Lower leg skin (tissue), 3 donors: Measurements from ENCODE around the gene DMTF1.

Source experiments
- POLR2A ChIP-seq, 2 donors: fragments of 450-650 bp; IDR thresholded peaks; one replicate each; pipeline ENCODE4 v1.6.1; 2016 to 2017; ENCODE audit warnings: antibody characterized with exemption in 2 of 2, mild to moderate bottlenecking in 1 of 2, moderate library complexity in 1 of 2
- TF ChIP-seq, protein P1 (sequence below), 3 donors: fragments of 450-650 bp; IDR thresholded peaks; one replicate each; pipeline ENCODE4 v1.5.1; 2016; ENCODE audit warnings: antibody characterized with exemption in 3 of 3, mild to moderate bottlenecking in 3 of 3, moderate library complexity in 2 of 3

DNA sequence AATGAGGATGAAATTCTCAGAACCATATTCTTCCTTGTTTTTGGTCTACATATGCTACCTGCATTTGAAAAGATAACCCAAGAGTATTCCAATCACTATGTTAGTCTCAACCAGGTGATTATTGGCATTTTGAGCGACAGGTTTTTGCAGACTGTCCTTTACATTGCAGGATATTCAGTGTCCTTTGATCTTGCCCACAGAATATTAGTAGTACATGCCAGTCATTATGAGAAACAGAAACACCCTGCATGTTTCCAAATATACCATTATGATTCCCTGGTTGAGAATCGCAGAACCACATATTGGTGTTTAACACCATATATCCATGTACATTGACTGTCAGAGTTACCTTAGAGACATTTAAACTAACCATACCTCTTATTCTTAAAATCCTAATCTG is 36.7 kb downstream of the DMTF1 start:
- no peak for TF ChIP-seq POLR2A (IDR thresholded peaks at IDR 0.05)
- TF ChIP-seq, protein P1, sequence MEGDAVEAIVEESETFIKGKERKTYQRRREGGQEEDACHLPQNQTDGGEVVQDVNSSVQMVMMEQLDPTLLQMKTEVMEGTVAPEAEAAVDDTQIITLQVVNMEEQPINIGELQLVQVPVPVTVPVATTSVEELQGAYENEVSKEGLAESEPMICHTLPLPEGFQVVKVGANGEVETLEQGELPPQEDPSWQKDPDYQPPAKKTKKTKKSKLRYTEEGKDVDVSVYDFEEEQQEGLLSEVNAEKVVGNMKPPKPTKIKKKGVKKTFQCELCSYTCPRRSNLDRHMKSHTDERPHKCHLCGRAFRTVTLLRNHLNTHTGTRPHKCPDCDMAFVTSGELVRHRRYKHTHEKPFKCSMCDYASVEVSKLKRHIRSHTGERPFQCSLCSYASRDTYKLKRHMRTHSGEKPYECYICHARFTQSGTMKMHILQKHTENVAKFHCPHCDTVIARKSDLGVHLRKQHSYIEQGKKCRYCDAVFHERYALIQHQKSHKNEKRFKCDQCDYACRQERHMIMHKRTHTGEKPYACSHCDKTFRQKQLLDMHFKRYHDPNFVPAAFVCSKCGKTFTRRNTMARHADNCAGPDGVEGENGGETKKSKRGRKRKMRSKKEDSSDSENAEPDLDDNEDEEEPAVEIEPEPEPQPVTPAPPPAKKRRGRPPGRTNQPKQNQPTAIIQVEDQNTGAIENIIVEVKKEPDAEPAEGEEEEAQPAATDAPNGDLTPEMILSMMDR (IDR thresholded peaks at IDR 0.05): no peak
